Common myeloid progenitor, CD34-positive (primary cell): ENCODE results near the gene MCFD2.
"Not testable (repeated sequence)": the region's sequence is repeated elsewhere in the genome, so short reads cannot be mapped to it uniquely, and the experiment has no call there.

Experiments used
- CTCF ChIA-PET: fragments of 350-600 bp; sonication (Branson Sonifier 250); formaldehyde crosslinking; loops from one replicate; lab custom pipeline; 2021; ENCODE audit warnings: antibody characterized with exemption; lab: Charles Lee
- POLR2A ChIA-PET: fragments of 350-600 bp; sonication (Branson Sonifier 250); formaldehyde crosslinking; loops from one replicate; lab custom pipeline; 2021; ENCODE audit warnings: antibody characterized with exemption; lab: Charles Lee
- DNase-seq, 3 donors: peaks; one replicate each; pipeline versions ENCODE4 v3.0.0 to v3.0.0-alpha.2; 2013
- H3K27ac ChIP-seq, 2 experiments: 1 replicate in 1 of 2; 2 replicates in 1 of 2; pipeline ENCODE4 v1.7.0; 2013; ENCODE audit warnings: inconsistent platforms in 2 of 2, low read length in 2 of 2, mild to moderate bottlenecking in 2 of 2, low read depth in 1 of 2, moderate library complexity in 1 of 2; ENCODE audit not compliant: severe bottlenecking in 2 of 2, insufficient read depth in 1 of 2, poor library complexity in 1 of 2
- H3K27me3 ChIP-seq, 5 experiments: replicated peaks in 2 of 5; 1 replicate in 3 of 5; 2 replicates in 2 of 5; pipeline versions ENCODE4 v1.6.1 to v1.7.0; 2013; ENCODE audit warnings: low read length in 4 of 5, mild to moderate bottlenecking in 2 of 5, moderate library complexity in 2 of 5, inconsistent platforms in 1 of 5; ENCODE audit not compliant: insufficient read depth in 5 of 5, control insufficient read depth in 4 of 5
- H3K36me3 ChIP-seq, 4 experiments: 1 replicate in 2 of 4; 2 replicates in 2 of 4; pipeline versions ENCODE4 v1.6.1 to v1.7.0; 2013; ENCODE audit warnings: low read length in 3 of 4, control low read depth in 1 of 4, mild to moderate bottlenecking in 1 of 4; ENCODE audit not compliant: control insufficient read depth in 4 of 4, insufficient read depth in 4 of 4
- H3K4me1 ChIP-seq, 4 experiments: 1 replicate in 3 of 4; 2 replicates in 1 of 4; pipeline versions ENCODE4 v1.6.1 to v1.7.1; 2013; ENCODE audit warnings: low read length in 3 of 4, mild to moderate bottlenecking in 3 of 4, control low read depth in 1 of 4, inconsistent platforms in 1 of 4, moderate library complexity in 1 of 4; ENCODE audit not compliant: control insufficient read depth in 4 of 4, insufficient read depth in 4 of 4; ENCODE audit errors: control extremely low read depth in 1 of 4
- H3K4me3 ChIP-seq, 7 experiments: 1 replicate in 4 of 7; 2 replicates in 3 of 7; pipeline versions ENCODE4 v1.5.1 to v1.7.0; 2013; ENCODE audit warnings: mild to moderate bottlenecking in 7 of 7, low read length in 6 of 7, moderate library complexity in 6 of 7, inconsistent platforms in 2 of 7, low read depth in 2 of 7, control low read depth in 1 of 7; ENCODE audit not compliant: insufficient read depth in 4 of 7, control insufficient read depth in 1 of 7; ENCODE audit errors: extremely low read depth in 1 of 7
- H3K9me3 ChIP-seq, 5 experiments: 1 replicate in 4 of 5; 2 replicates in 1 of 5; pipeline versions ENCODE4 v1.6.1 to v1.7.1; 2013; ENCODE audit warnings: low read length in 4 of 5, mild to moderate bottlenecking in 2 of 5, inconsistent platforms in 1 of 5, low read depth in 1 of 5, moderate library complexity in 1 of 5; ENCODE audit not compliant: control insufficient read depth in 4 of 5, insufficient read depth in 2 of 5; ENCODE audit errors: control extremely low read depth in 1 of 5
- WGBS: methylation state at CpG from one replicate; pipeline ENCODE4 v1.1.5; 2013; ENCODE audit not compliant: insufficient coverage; 5-methylcytosine and 5-hydroxymethylcytosine counted together

Gene MCFD2

GRCh38 chr2:46879511-46879910, 36.1 kb downstream of the MCFD2 start:
- CTCF ChIA-PET, result interaction anchor here (1.1 to 1.3 kb wide), 2 partner anchors 9 to 38 kb away, joined by 3 to 4 read pairs; no protein-coding TSS in a partner anchor
- peaks cover 0 to 2% (median 0%) of the 10 kb centered on the region in 5 experiments for H3K27me3 ChIP-seq
- H3K4me1 ChIP-seq, result peaks cover 0 to 6% (median 2%) of the 10 kb centered on the region in 4 experiments

GRCh38 chr2:46878886-46879285, 36.7 kb downstream of the MCFD2 start:
- Histone ChIP-seq H3K4me3 (no peak overlapping the region), H3K27ac (no peak overlapping the region), H3K9me3 (no peaks in the 10 kb centered on the region), H3K4me1 (peaks cover 0 to 7% (median 3%) of the 10 kb centered on the region in 4 experiments), H3K27me3 (peaks cover 0 to 2% (median 0%) of the 10 kb centered on the region in 5 experiments), H3K36me3 (no peaks in the 10 kb centered on the region)
- 98% methylated on average over 5 of the region's 8 CpGs for WGBS
- ChIA-PET CTCF (interaction anchor here (1.1 kb wide), 1 partner anchor 37 kb away, joined by 4 read pairs; no protein-coding TSS in a partner anchor), POLR2A (interaction anchor here (0.6 kb wide), 1 partner anchor 17 kb away, joined by 3 read pairs; no protein-coding TSS in a partner anchor)
- DNase-seq, result no peak

More at GRCh38 chr2:46879511-46879910, 36.1 kb downstream of the MCFD2 start:
- POLR2A ChIA-PET, result no interaction called here
- no peaks in the 10 kb centered on the region for H3K9me3 ChIP-seq
- H3K36me3 ChIP-seq, result no peaks in the 10 kb centered on the region
- no peak for DNase-seq
- no peak overlapping the region for H3K27ac ChIP-seq
- H3K4me3 ChIP-seq, result no peak overlapping the region

- Histone ChIP-seq H3K4me3 (no peak overlapping the region), H3K9me3 (no peaks in the 10 kb centered on the region), H3K27me3 (peaks cover 0 to 2% (median 0%) of the 10 kb centered on the region in 5 experiments), H3K36me3 (no peaks in the 10 kb centered on the region), H3K27ac (no peak overlapping the region), H3K4me1 (peaks cover 0 to 11% (median 8%) of the 10 kb centered on the region in 4 experiments)
- ChIA-PET CTCF (interaction anchor here (1.1 kb wide), 1 partner anchor 37 kb away, joined by 4 read pairs; no protein-coding TSS in a partner anchor), POLR2A (interaction anchor here (0.6 kb wide), 1 partner anchor 16 kb away, joined by 3 read pairs; no protein-coding TSS in a partner anchor)
- DNase-seq, result peak in 1 of 3 donors; percentile 32
- WGBS, result 97% methylated on average over 4 of the region's 5 CpGs
Observed at GRCh38 chr2:46878240-46878877, 37.2 kb downstream of the MCFD2 start.

GRCh38 chr2:46877619-46878113, 37.9 kb downstream of the MCFD2 start:
- Histone ChIP-seq H3K27me3 (peaks cover 0 to 2% (median 0%) of the 10 kb centered on the region in 5 experiments), H3K36me3 (no peaks in the 10 kb centered on the region), H3K9me3 (no peaks in the 10 kb centered on the region), H3K4me3 (no peak overlapping the region), H3K4me1 (peaks cover 0 to 12% (median 9%) of the 10 kb centered on the region in 4 experiments), H3K27ac (no peak overlapping the region)
- POLR2A ChIA-PET, result no interaction called here
- WGBS, result 94% methylated on average over 2 of the region's 5 CpGs
- CTCF ChIA-PET, result interaction anchor here (0.6 to 4.5 kb wide), 7 partner anchors 9 to 741 kb away, joined by 3 to 28 read pairs (median 5); no protein-coding TSS in a partner anchor
- DNase-seq, result peak in 1 of 3 donors; percentile 21

GRCh38 chr2:46876741-46877384, 38.7 kb downstream of the MCFD2 start:
- no peaks in the 10 kb centered on the region for H3K36me3 ChIP-seq
- DNase-seq, result peak; percentile 61 to 74 (median 74)
- H3K4me1 ChIP-seq, result peaks cover 0 to 12% (median 9%) of the 10 kb centered on the region in 4 experiments
- WGBS, result 31% methylated on average over 7 of the region's 11 CpGs
- ChIA-PET CTCF (interaction anchor here (0.6 to 4.5 kb wide), 10 partner anchors 10 to 740 kb away, joined by 3 to 28 read pairs (median 4); no protein-coding TSS in a partner anchor), POLR2A (no interaction called here)
- peaks cover 0 to 2% (median 0%) of the 10 kb centered on the region in 5 experiments for H3K27me3 ChIP-seq
- H3K9me3 ChIP-seq, result no peaks in the 10 kb centered on the region
- H3K4me3 ChIP-seq, result no peak overlapping the region
- no peak overlapping the region for H3K27ac ChIP-seq

- peaks cover 0 to 12% (median 9%) of the 10 kb centered on the region in 4 experiments for H3K4me1 ChIP-seq
- H3K4me3 ChIP-seq, H3K36me3 ChIP-seq, H3K27me3 ChIP-seq, DNase-seq, H3K9me3 ChIP-seq, H3K27ac ChIP-seq, POLR2A ChIA-PET: not testable (repeated sequence)
- CTCF ChIA-PET, result interaction anchor here (0.8 to 4.5 kb wide), 12 partner anchors 10 to 657 kb away, joined by 3 to 28 read pairs (median 4); no protein-coding TSS in a partner anchor
- WGBS, result no CpG with 5 or more reads among the region's 5 CpGs
Observed at GRCh38 chr2:46875962-46876689, 39.5 kb downstream of the MCFD2 start.
